Medulla oblongata (tissue), 1 donor: Measurements from ENCODE around the gene HMX1.

ENCODE experiments used
- DNase-seq: peaks from one replicate; pipeline ENCODE4 v3.0.0-alpha.2; 2015; ENCODE audit errors: extremely low spot score

Gene HMX1

DNA sequence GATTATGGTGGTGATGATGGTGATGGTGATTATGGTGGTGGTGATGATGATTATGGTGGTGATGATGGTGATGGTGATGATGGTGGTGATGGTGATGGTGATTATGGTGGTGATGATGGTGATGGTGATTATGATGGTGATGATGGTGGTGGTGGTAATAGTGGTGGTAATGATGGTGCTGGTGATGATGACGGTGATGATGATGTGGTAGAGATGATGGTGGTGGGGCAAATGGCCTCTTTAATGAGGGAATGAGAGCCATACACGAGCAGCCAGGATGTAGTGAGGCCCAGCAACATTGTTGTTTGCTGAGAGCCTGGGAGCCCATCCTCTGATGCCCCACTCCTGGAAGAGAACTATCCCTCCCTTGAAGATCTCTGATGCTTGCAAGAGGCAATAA is 29.0 kb downstream of the HMX1 start:
- DNase-seq = no peak

DNA sequence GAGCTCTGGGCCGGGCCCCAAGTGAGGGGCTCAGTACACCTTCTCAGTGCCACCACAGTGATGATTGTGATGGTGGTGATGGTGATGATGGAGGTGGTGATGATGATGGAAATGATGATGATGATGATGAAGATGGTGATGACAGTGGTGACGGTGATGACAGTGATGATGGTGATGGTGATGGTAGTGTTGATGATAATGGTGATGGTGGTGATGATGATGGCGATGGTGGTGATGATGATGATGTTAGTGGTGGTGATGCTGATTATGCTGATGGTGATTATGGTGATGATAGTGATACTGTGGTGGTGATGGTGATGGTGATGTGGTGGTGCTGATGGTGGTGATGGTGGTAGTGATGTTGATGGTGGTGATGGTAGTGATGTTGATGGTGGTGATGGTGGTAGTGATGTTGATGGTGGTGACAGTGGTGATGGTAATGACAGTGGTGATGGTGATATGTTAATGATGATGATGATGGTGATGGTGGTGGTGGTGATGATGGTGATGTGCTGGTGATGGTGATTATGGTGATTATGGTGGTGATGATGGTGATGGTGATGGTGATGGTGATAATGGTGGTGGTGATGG is 29.9 kb downstream of the HMX1 start:
- no peak for DNase-seq

DNA sequence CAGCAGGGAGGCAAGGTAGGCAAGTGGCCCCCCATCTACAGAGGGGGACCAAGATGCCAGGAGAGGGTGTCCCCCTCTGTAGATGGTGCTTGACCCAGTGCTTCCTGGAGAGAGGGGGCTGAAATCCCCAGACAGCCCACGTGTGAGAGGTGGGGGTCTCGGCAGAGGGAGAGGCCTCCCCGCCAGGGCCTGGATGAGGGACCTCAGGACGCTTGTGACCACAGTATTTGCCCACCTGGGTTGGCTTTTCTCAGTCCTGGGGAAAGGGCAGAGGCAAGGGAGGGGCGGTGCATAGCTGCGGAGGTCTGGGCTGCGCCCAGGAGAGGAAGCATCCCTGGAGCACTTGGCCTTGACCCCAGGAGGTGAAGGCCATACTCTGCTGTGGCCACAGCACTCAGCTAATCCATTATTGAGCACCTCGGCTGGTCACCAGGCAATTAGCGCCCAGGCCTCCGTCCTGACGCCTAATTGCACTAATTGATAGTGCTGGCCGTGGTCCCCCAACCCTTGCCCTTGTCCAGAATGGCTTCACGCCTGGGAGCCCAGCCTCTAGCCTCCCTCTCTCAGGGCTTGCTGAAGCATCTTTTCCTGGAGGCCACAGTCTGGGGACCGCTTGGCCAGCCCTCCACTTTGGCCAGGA is 30.7 kb downstream of the HMX1 start:
- no peak for DNase-seq

DNA sequence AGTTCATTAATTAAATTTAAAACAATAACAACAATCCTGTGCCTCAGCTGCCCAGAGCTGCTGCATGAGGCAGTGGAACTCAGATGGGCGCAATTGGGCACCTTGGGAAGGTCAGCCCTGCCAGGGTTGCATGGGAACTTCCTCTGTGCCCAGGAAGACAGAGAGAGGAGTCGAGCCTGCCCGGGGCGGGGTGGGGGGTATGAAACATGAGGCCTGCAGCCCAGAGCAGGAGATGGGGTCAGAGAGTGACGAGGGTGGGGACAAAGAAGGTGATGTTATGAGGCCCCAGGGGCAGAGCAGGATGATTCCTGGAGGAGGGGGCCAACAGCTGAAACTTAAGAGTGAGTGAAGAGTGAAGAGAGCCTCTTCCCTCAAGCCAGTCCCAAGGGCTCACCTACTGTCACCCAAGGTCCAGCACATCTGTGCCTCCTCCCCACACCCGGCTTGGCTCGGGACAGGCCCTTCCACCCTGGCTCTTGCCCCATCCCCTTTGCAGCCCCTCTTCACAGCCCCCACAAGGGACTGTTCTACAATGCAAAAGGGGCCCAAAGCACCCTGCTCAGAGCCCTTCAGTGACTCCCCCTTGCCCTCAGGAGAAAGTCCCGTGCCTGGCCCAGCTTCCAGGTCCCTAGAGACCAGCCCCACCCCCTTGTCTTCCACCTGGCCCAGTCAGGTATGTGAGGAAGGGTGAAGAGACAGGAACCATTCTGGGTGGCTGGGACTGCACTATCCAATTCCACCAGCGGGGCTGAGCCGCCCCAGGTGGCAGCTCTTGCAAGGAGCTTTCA is 31.4 kb downstream of the HMX1 start:
- no peak for DNase-seq

DNA sequence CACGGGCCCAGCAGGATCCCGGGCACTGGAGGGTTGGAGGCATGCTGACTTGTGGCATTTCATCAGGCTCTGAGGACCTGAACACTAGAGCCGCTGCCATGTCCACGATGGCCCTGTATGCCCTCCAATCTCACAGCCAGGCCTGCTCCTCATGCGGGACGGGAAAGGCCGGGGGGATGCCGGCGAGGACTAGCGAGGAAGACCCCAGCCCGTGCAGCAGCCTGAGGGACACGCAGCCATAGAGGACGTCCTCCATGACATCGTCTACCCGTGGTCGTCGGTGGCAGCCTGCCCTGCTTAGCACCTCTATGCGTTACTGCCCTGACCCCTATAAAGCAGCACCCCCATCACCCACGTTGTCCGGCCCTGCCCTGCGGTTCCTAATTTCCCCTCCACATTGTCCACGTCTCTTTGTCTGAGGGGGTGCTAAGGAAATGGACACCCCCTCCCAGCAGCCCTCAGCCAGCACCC is 32.6 kb downstream of the HMX1 start:
- no peak for DNase-seq

DNA sequence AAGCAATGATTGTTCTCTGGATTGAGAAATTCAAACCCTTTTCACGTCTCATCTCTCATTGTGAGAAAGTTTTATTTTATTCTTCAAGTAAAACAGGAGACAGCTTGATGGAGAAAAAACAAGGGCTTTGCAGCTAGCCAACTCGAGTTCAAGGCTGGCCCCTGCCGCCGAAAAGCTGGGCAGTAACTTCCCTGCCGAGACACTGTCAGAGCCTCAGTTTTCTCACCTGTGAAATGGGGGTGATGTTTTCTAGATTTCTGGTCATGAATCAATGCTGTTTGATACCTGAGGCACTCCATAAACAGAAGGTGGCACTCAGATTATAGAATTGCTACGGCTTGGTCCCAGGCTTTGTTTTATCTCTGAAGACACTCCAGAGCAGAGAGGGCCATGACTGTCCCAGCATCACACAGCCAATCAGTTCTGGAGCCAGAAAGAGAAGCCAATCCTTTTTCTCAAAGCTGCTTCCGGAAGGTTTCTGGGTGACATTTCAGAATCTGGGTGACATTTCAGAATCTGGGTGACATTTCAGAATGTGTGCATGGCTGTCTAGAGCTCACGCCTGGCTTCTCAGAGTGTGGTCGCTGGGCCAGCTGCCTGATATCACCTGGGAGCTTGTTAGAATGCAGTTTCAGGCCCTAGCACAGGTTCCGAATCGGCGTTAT is 33.2 kb downstream of the HMX1 start:
- DNase-seq = no peak

DNA sequence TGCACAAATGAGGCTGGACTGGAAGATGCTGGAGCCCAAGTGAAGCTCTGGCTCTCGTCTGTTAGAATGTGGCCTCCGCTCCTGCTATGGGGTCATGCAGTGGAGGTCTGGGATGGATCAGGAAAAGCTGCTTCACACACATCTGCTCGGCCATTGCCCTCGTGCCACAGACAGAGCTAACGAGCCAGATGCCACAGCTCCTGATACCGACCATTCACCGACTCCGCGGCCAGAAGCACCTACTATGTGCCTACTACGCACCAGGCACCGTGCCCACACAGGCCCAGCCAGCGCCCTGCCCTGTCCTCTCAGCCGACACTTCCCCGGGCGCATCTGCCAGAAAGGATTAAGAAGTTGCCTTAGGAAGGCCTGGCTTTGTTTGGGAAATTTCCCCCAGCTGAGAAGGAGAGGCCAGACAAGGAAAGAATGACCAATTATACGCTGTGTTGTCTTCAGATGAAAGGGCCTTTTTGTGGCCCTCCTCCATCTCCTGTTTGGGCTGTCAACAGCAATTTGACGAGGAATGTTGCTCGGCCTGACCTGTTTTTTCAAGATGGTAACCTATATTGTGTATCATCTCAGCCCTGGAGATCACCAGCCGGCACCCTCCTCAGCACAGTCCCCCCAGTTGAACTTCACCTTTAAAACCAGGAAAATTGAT is 34.3 kb downstream of the HMX1 start:
- DNase-seq = no peak

DNA sequence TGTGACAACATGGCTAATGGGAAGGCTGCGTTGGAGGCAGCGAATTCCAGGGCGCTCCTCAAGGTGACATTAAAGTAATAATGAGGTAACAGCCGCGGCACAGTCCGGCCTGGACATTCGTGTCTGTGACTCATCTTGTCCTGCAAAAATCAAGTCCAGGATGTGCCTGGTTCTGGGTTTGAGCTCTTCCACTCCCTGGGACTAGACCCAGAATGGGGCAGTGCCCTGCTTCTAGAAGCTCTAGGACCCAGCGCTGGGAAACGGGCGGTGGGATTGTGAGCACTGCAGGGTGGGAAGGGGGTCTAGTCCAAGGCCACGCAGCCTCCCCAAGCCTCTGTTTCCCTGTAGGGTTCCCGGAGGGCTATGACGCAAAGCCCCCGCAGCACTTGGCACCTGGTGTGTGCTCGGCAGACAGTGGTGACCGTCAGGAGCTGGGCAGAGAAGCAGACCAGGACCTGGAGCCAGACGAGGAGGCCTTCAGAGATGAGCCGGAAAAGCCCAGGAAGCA is 34.9 kb downstream of the HMX1 start:
- no peak for DNase-seq

DNA sequence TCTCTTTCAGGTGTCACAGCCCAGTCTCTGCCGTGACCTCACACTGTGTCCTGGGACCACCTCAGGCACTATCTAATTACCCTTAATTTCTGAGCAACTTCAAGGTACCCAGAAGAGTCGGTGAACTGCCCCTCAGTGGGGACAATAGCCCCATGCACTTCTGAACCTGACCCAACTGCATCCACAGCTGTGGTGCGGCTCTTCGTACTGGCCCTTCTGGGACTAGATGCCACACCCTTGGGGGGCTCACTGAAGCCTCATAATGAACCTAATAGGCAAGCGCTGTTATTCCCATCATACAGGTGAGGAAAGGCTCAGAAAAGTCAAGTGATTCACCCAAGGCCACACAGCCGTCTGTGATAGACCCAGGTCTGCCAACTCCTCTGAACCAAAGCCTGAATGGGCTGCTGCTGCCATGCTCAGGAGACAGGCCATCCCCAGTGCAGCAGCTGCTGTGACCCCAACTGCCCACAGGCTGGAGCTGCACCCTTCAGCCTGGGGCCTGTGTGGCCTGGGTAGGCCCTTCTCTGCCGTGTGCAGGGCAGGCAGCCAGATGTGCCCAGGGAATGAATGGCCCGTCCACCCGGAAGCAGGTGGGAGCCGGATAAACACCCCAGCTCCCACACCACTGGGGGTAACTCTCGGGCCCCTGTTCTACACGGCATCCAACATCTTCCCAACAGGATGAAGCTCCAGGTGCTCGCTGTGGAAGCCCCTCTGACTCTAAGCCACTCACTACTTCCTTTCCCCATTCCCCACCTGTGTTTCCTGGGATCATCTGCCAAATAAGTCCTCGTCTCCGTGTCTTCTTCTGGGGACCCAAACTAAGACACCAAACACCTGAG is 35.9 kb downstream of the HMX1 start:
- no peak for DNase-seq

DNA sequence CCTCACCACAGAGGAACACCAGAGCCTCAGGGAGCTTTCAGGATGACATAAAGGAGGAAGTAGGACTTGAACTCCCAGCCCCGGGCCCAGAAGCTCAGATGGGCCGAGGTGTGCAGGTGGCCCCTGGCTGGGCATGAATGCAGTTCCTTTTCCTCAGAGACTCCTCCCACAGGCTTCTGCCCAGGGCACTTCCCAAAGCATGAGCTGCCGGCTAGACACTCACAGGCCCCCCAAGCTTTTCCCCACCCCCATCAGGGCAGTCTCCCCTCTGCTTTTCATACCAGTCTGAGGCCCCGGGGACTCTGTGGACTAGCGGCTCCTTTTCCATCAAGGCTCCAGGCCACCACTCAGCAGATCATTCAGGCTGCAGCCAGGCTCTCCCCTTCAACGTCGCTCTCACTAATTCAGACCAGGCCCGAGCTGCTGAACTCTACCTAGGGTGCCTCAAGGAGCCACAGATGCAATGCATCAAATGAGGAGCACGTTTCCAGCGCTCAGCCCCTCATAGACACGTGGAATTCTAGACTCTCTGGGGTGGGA is 36.9 kb downstream of the HMX1 start:
- no peak for DNase-seq

DNA sequence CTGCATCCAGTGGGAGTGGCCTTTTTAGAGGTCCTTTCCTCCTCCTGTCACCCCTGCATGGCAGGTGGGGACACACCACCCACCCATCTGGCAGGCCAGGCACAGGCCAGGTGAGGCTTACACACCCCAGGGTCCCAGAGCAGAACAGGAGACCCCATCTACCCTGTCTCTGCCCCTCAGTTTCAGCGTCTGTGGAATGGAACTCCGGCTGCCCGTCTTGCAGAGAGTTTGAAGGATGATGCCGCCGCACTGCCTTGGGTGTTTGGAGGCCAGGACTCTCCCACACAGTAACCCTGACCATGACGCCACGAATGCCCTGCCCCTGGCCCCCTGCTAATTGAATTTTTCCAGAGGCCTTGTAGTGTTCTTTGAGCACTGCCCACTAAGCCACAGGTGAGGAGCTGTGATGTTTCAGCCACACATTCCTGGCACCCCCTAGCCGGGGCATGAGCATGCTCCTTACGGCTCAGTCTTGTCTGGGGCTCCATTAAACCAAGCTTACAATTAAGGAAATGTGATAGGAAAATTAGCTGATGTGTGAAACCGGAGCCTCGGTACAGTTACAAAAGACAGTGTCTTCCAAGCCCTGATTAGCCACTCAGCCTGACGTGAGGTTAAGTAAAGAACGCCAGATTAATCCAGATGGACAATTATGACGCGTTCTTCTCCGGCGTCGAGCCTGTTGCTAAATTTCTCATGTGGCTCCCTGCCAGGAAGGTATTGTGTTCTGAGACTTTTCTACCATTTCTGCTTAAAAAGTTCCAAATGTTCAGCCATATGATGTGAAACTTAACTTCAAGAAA is 39.3 kb downstream of the HMX1 start:
- DNase-seq = no peak

DNA sequence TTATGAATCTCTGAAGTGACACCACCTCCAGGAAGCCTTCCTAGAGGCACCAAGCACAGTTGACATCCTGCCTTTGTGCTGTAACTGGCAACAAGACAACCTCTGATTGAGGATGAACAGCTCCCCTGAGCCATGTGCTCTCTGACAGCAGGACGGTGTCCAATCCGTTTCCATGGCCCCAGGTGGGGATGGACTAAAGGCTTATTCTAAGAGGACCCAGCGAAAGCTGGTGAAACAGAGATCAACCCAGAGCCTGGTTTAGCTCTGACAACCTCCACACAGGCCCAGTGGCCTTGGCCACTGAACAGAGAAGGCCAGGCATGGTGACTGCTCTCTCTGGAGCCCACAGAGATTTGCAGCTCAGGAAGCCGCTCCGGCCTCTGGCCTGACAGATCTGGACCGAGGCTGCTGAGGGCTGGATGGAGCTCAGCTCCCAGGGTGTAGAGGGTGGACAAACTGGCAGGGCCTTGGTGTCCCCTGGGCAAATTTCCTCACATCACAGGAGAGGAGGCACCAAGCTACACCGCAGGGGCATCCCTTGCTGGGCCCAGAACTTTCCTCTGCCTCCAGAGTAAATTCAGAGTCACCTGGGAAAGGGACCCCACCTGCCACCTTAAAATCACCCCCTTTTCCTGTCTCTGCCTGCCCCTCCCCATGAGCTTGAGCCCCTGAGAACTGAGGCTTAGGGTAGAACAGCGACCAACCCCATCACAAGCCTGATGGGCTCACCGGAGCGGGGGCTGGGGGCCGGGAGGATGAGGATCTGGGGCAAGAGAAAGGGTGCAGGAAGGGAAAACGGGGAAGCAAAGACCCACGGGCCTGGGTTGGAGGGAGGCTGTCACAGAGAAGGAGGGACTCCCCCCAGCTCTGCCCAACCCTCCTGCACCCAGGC is 40.2 kb downstream of the HMX1 start:
- DNase-seq = no peak

DNA sequence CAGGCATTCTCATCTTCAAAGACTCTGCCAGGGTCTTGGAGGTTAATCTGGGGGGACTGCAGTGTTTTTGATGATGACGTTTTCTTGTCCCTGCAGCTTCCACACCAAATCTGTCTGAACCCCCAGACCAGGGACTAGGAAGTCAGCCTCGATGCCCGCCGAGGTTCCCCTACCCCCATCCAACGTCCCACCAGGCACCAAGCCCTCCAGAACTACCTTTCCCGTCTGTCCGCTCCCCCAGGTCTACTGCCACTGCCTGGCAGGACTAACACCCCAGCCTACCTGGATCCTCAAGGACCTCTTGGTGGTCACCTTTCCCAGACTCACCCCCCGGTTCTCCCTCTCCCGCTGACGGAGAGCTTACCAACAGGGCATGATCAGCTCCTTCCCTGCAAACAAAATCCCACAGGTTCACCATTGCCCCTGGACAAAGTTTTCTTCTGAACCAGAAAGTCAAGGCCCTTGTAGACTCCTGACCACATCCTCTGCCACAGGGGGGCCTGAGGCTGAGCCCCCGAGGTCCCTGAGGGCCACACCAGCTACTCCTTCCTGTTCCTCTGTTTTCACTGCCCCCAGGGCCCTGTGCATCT is 40.9 kb downstream of the HMX1 start:
- DNase-seq = no peak

DNA sequence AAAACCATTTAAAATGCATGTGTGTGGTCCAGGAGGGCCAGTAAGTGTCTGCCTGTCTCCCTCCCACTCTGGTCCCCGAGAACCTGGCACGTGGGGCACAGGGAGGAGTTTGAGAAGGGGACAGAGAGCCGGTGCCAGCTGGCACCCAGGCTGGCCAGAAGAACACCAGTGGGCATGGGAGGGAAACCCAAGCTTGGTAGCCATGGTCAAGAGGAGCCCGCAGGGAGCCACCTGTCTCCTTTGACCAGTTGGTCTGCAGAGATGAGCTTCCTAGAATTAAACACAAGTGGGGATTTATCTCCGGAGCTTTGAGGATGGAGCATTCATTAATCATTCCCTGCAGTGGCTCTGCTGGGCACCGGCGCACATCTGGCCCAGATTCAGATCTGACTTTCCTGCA is 41.6 kb downstream of the HMX1 start:
- no peak for DNase-seq

DNA sequence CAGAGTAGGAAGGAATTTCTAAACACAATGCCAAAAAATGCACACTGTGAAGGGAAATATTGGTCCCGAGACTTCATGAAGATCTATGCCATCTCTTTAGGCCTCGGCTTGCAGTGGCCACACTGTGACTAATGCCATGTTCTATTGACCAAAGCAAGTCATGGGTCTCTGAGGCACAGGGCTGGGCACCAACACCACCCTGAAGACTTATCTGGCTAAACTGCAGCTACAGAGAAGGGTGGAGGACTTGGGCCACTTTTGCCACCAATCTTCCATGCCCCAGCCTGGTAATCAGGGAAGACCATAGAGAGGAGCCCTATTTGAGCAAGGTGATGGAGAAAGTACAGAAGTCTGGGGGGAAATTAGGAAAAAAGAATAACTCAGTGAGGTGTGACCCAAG is 42.1 kb downstream of the HMX1 start:
- DNase-seq = no peak

DNA sequence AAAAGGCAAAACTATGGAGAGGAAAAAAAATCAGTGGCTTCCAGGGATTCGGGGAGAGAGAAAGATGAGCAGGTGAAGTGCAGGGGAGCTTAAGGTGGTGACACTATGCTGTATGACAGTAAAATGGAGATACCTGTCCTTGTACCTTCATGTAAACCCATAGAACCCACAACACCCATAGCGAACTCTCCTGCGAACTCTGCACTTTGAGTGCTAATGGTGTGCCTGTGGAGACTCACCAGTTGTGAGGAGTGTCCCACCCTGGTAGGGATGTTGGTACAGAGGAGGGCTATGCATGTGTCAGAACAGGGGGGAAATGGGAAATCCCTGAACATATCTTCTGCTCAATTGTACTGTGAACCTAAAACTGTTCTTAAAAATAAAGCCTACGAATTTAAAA is 42.8 kb downstream of the HMX1 start:
- no peak for DNase-seq

DNA sequence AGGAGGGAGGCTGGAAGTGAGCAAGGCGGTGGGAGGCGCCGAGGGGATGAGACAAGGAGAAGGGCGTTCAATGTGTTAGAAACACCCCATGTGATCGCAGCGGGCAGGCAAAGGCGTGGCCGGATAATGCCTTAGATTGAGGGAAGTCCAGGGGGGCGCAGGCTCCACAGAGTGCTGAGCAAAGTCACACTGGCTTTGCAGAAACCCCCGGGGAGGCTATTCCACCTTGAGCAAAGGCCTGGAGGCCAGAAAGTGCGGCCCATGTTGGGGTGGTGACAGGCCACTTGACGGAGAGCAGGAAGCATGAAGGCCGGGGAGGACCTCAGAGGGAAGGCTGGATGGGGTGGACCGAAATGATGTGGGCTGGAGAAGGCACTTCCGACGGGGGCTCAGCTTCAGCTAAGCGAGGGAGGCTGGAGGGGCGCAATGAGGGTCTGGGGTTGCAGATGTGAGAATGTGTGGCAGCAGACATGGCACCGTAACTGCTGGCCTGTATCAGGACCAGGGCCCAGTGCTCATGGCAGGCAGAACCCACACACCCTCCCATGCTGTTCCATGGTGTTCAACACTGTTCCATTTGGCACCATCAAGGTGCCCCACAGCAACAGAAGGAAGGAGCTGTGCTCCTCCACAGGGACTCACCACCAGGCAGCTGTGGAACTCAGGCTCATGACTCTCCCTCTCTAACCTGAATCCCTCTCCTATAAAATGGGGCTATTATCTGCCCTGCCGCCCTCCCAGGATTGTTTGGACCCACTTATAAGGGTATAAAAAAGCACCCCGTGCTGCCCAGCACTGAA is 50.3 kb downstream of the HMX1 start:
- DNase-seq = no peak
